ENCODE measurements around the gene NKX1-2. TPM values are rescaled to one million over a fixed set of nuclear protein-coding genes. Genes with fewer than 3 reads are reported as not detected.
"Not testable (repeated sequence)": the region's sequence is repeated elsewhere in the genome, so short reads cannot be mapped to it uniquely, and the experiment has no call there.

NKX1-2 gene
- total RNA-seq, 2 donors from 2014 or later = not detected

GRCh38 chr10:124435683-124436082 lies 14.2 kb downstream of the NKX1-2 start:
- not testable (repeated sequence) for DNase-seq; H3K36me3 Mint-ChIP-seq (ENCODE audit: insufficient read depth in 2 of 2); ATAC-seq (replicated peaks in 1 of 2); H3K4me1 Mint-ChIP-seq (ENCODE audit: low read depth); H3K27ac Mint-ChIP-seq; H3K4me3 Mint-ChIP-seq; H3K9me3 Mint-ChIP-seq; H3K27me3 Mint-ChIP-seq (ENCODE audit: low read depth)

- H3K27me3 Mint-ChIP-seq (ENCODE audit: low read depth) = no peaks in the 10 kb centered on the region
- no peaks in the 10 kb centered on the region for H3K36me3 Mint-ChIP-seq (ENCODE audit: insufficient read depth in 2 of 2)
- ATAC-seq (replicated peaks in 1 of 2) = no peak
- no peaks in the 10 kb centered on the region for H3K4me1 Mint-ChIP-seq (ENCODE audit: low read depth)
- no peaks in the 10 kb centered on the region for H3K9me3 Mint-ChIP-seq
- DNase-seq = no peak
- no peak overlapping the region for H3K27ac Mint-ChIP-seq
- H3K4me3 Mint-ChIP-seq = no peak overlapping the region
Measured at GRCh38 chr10:124433461-124433860, 16.4 kb downstream of the NKX1-2 start.

- no peaks in the 10 kb centered on the region for H3K9me3 Mint-ChIP-seq
- H3K4me1 Mint-ChIP-seq (ENCODE audit: low read depth) = no peaks in the 10 kb centered on the region
- ATAC-seq (replicated peaks in 1 of 2) (no peak), DNase-seq (no peak)
- H3K36me3 Mint-ChIP-seq (ENCODE audit: insufficient read depth in 2 of 2) = no peaks in the 10 kb centered on the region
- H3K27me3 Mint-ChIP-seq (ENCODE audit: low read depth) = no peaks in the 10 kb centered on the region
- no peak overlapping the region for H3K27ac Mint-ChIP-seq
- no peak overlapping the region for H3K4me3 Mint-ChIP-seq
Measured at GRCh38 chr10:124430077-124430476, 19.8 kb downstream of the NKX1-2 start.

- Mint-ChIP-seq H3K9me3 (no peaks in the 10 kb centered on the region), H3K4me1 (ENCODE audit: low read depth) (no peaks in the 10 kb centered on the region), H3K36me3 (ENCODE audit: insufficient read depth in 2 of 2) (no peaks in the 10 kb centered on the region), H3K4me3 (no peak overlapping the region), H3K27ac (no peak overlapping the region), H3K27me3 (ENCODE audit: low read depth) (no peaks in the 10 kb centered on the region)
- ATAC-seq (replicated peaks in 1 of 2) (no peak), DNase-seq (no peak)
Measured at GRCh38 chr10:124429576-124429975, 20.3 kb downstream of the NKX1-2 start.

GRCh38 chr10:124428207-124428777 lies 21.5 kb downstream of the NKX1-2 start:
- no peaks in the 10 kb centered on the region for H3K9me3 Mint-ChIP-seq
- no peak for DNase-seq
- H3K27me3 Mint-ChIP-seq (ENCODE audit: low read depth) = no peaks in the 10 kb centered on the region
- ATAC-seq (replicated peaks in 1 of 2) = no peak
- no peaks in the 10 kb centered on the region for H3K4me1 Mint-ChIP-seq (ENCODE audit: low read depth)
- no peak overlapping the region for H3K27ac Mint-ChIP-seq
- H3K36me3 Mint-ChIP-seq (ENCODE audit: insufficient read depth in 2 of 2) = no peaks in the 10 kb centered on the region
- no peak overlapping the region for H3K4me3 Mint-ChIP-seq

- H3K4me1 Mint-ChIP-seq (ENCODE audit: low read depth) = no peaks in the 10 kb centered on the region
- no peak overlapping the region for H3K27ac Mint-ChIP-seq
- DNase-seq = no peak
- H3K4me3 Mint-ChIP-seq = no peak overlapping the region
- no peaks in the 10 kb centered on the region for H3K9me3 Mint-ChIP-seq
- peaks cover 8% of the 10 kb centered on the region for H3K27me3 Mint-ChIP-seq (ENCODE audit: low read depth)
- no peaks in the 10 kb centered on the region for H3K36me3 Mint-ChIP-seq (ENCODE audit: insufficient read depth in 2 of 2)
- no peak for ATAC-seq (replicated peaks in 1 of 2)
Measured at GRCh38 chr10:124425227-124425962, 24.4 kb downstream of the NKX1-2 start.

GRCh38 chr10:124423813-124424212 lies 26.0 kb downstream of the NKX1-2 start:
- ATAC-seq (replicated peaks in 1 of 2) (no peak), DNase-seq (no peak)
- peaks cover 5% of the 10 kb centered on the region for H3K4me1 Mint-ChIP-seq (ENCODE audit: low read depth)
- no peaks in the 10 kb centered on the region for H3K9me3 Mint-ChIP-seq
- no peak overlapping the region for H3K4me3 Mint-ChIP-seq
- peaks cover 8% of the 10 kb centered on the region for H3K27me3 Mint-ChIP-seq (ENCODE audit: low read depth)
- no peak overlapping the region for H3K27ac Mint-ChIP-seq
- H3K36me3 Mint-ChIP-seq (ENCODE audit: insufficient read depth in 2 of 2) = no peaks in the 10 kb centered on the region

GRCh38 chr10:124422742-124423141 lies 27.1 kb downstream of the NKX1-2 start:
- Mint-ChIP-seq H3K4me1 (ENCODE audit: low read depth) (peaks cover 5% of the 10 kb centered on the region), H3K27ac (no peak overlapping the region), H3K4me3 (no peak overlapping the region), H3K36me3 (ENCODE audit: insufficient read depth in 2 of 2) (no peaks in the 10 kb centered on the region), H3K27me3 (ENCODE audit: low read depth) (peaks cover 8% of the 10 kb centered on the region), H3K9me3 (no peaks in the 10 kb centered on the region)
- DNase-seq = no peak
- ATAC-seq (replicated peaks in 1 of 2) = no peak

- Mint-ChIP-seq H3K4me3 (no peak overlapping the region), H3K4me1 (ENCODE audit: low read depth) (peaks cover 20% of the 10 kb centered on the region), H3K27ac (no peak overlapping the region), H3K36me3 (ENCODE audit: insufficient read depth in 2 of 2) (no peaks in the 10 kb centered on the region), H3K27me3 (ENCODE audit: low read depth) (peaks cover 8% of the 10 kb centered on the region), H3K9me3 (no peaks in the 10 kb centered on the region)
- ATAC-seq (replicated peaks in 1 of 2) = no peak
- no peak for DNase-seq
Measured at GRCh38 chr10:124420254-124420653, 29.6 kb downstream of the NKX1-2 start.

GRCh38 chr10:124419635-124420034 lies 30.2 kb downstream of the NKX1-2 start:
- no peak for ATAC-seq (replicated peaks in 1 of 2)
- Mint-ChIP-seq H3K9me3 (no peaks in the 10 kb centered on the region), H3K4me3 (peak overlapping the region; percentile 87 to 89), H3K27ac (peak overlapping the region; percentile 60), H3K27me3 (ENCODE audit: low read depth) (peaks cover 8% of the 10 kb centered on the region), H3K36me3 (ENCODE audit: insufficient read depth in 2 of 2) (no peaks in the 10 kb centered on the region), H3K4me1 (ENCODE audit: low read depth) (peaks cover 22% of the 10 kb centered on the region)
- DNase-seq = no peak

GRCh38 chr10:124418726-124419501 lies 30.9 kb downstream of the NKX1-2 start, which contains the start of gene OAT:
Gene OAT (minus strand): TSS chr10:124418923. CDS start chr10:124412171, 6,752 bp downstream.
- Mint-ChIP-seq H3K27me3 (ENCODE audit: low read depth) (peaks cover 8% of the 10 kb centered on the region), H3K4me3 (peak within 1 kb of the TSS; percentile 87 to 89), H3K9me3 (no peaks in the 10 kb centered on the region), H3K27ac (peak within 1 kb of the TSS; percentile 60), H3K4me1 (ENCODE audit: low read depth) (peaks cover 27% of the 10 kb centered on the region), H3K36me3 (ENCODE audit: insufficient read depth in 2 of 2) (no peaks in the 10 kb centered on the region)
- ATAC-seq (replicated peaks in 1 of 2) (peak; percentile 95 to 96), DNase-seq (peak; percentile 98 to 99)

GRCh38 chr10:124417895-124418725 lies 31.7 kb downstream of the NKX1-2 start:
- Mint-ChIP-seq H3K4me3 (peak overlapping the region; percentile 85 to 87), H3K36me3 (ENCODE audit: insufficient read depth in 2 of 2) (no peaks in the 10 kb centered on the region), H3K27ac (no peak overlapping the region), H3K9me3 (no peaks in the 10 kb centered on the region), H3K27me3 (ENCODE audit: low read depth) (peaks cover 8% of the 10 kb centered on the region), H3K4me1 (ENCODE audit: low read depth) (peaks cover 27% of the 10 kb centered on the region)
- peak; percentile 48 to 59 for DNase-seq
- ATAC-seq (replicated peaks in 1 of 2) = peak; percentile 49 to 50
